Natural killer cell (primary cell): ENCODE results near the gene NDUFA5. TPM values are rescaled to one million over a fixed set of nuclear protein-coding genes. Genes with fewer than 3 reads are reported as not detected.

ENCODE experiments used
- ATAC-seq, 3 donors: fragments of 150-1000 bp in 2 of 3; fragments of 200-7000 bp in 1 of 3; cut with Tn5 transposase; 1 replicate in 1 of 3; 2 replicates in 2 of 3; pipeline ENCODE4 v1.10.0; 2021; ENCODE audit warnings: mild to moderate bottlenecking in 2 of 3, moderate library complexity in 2 of 3
- DNase-seq, 2 donors: peaks; one replicate each; pipeline versions ENCODE4 v3.0.0 to v3.0.0-alpha.2; 2013 to 2021; ENCODE audit warnings: mixed read lengths in 1 of 2
- H3K27ac ChIP-seq: one replicate; pipeline ENCODE4 v1.5.1; 2013; ENCODE audit warnings: mild to moderate bottlenecking, low read length
- H3K27me3 ChIP-seq: one replicate; pipeline ENCODE4 v1.6.1; 2013; ENCODE audit warnings: low read length; ENCODE audit not compliant: control insufficient read depth, insufficient read depth
- H3K36me3 ChIP-seq: one replicate; pipeline ENCODE4 v1.6.1; 2013; ENCODE audit warnings: low read length; ENCODE audit not compliant: control insufficient read depth, insufficient read depth
- H3K4me1 ChIP-seq: one replicate; pipeline ENCODE4 v1.6.1; 2013; ENCODE audit warnings: low read length; ENCODE audit not compliant: control insufficient read depth, insufficient read depth
- H3K4me3 ChIP-seq: one replicate; pipeline ENCODE4 v1.5.1; 2013; ENCODE audit warnings: low read length
- H3K9me3 ChIP-seq: one replicate; pipeline ENCODE4 v1.6.1; 2013; ENCODE audit warnings: low read length; ENCODE audit not compliant: control insufficient read depth, insufficient read depth
- H3K27ac Mint-ChIP-seq, 2 donors: one replicate each; pipeline ENCODE4 v1.8.0; 2022; ENCODE audit warnings: mild to moderate bottlenecking in 2 of 2, mixed read lengths in 2 of 2, moderate library complexity in 1 of 2
- H3K27me3 Mint-ChIP-seq, 2 donors: one replicate each; pipeline ENCODE4 v1.8.0; 2022; ENCODE audit warnings: low read depth in 2 of 2, mixed read lengths in 2 of 2
- H3K36me3 Mint-ChIP-seq: one replicate; pipeline ENCODE4 v1.8.0; 2022; ENCODE audit warnings: mixed read lengths
- H3K4me1 Mint-ChIP-seq, 2 donors: one replicate each; pipeline ENCODE4 v1.8.0; 2022; ENCODE audit warnings: mixed read lengths in 2 of 2
- H3K4me3 Mint-ChIP-seq: one replicate; pipeline ENCODE4 v1.8.0; 2022; ENCODE audit warnings: mild to moderate bottlenecking, moderate library complexity, mixed read lengths
- H3K9me3 Mint-ChIP-seq, 2 donors: one replicate each; pipeline ENCODE4 v1.8.0; 2022; ENCODE audit warnings: mixed read lengths in 2 of 2
- CTCF ChIP-seq: fragments of 200-600 bp; IDR thresholded peaks from one replicate; pipeline ENCODE4 v1.8.0; 2022; ENCODE audit warnings: antibody characterized with exemption
- WGBS: methylation state at CpG from one replicate; pipeline ENCODE4 v1.1.7; 2013; ENCODE audit warnings: missing lambda C conversion rate; ENCODE audit not compliant: insufficient coverage; 5-methylcytosine and 5-hydroxymethylcytosine counted together
- intact Hi-C: fragments of 100-400 bp; cut with micrococcal nuclease; formaldehyde crosslinking; loops from one replicate; pipeline ENCODE4 v1.14.2; 2022
- total RNA-seq, 4 donors: library from RNA; stranded (reverse); fragments of 120-200 nt in 1 of 4; gene quantifications; one replicate each; pipeline versions ENCODE4 v1.2.3 to v1.2.4, GENCODE V29; 2013 to 2022

Gene NDUFA5
- total RNA-seq, 3 donors from 2014 or later (not counting 1 experiment from before 2014, with no cell fraction given), result 46.0 to 51.2 (median 50.4) TPM

GRCh38 chr7:123557016-123557397 lies 611 bp downstream of the NDUFA5 start:
- Histone ChIP-seq H3K4me3 (peak overlapping the region; percentile 92), H3K4me1 (peaks cover 5% of the 10 kb centered on the region), H3K36me3 (peaks cover 6% of the 10 kb centered on the region), H3K27ac (peak overlapping the region; percentile 77), H3K27me3 (no peaks in the 10 kb centered on the region), H3K9me3 (no peaks in the 10 kb centered on the region)
- H3K4me1 Mint-ChIP-seq, result peaks cover 0 to 13% of the 10 kb centered on the region in 2 donors
- ATAC-seq, result no peak
- H3K36me3 Mint-ChIP-seq, result no peaks in the 10 kb centered on the region
- H3K27me3 Mint-ChIP-seq, result peaks cover 0 to 7% of the 10 kb centered on the region in 2 donors
- intact Hi-C loops, result loop anchor here (1.0 to 2.0 kb wide), 2 partner anchors 23 to 192 kb away; partner anchors contain the start of genes IQUB and WASL
- H3K27ac Mint-ChIP-seq, result no peak overlapping the region
- no peak for DNase-seq
- no peaks in the 10 kb centered on the region for H3K9me3 Mint-ChIP-seq
- WGBS, result 9% methylated on average over 12 of the region's 12 CpGs
- no peak overlapping the region for H3K4me3 Mint-ChIP-seq
- TF ChIP-seq CTCF, result no peak

DNA sequence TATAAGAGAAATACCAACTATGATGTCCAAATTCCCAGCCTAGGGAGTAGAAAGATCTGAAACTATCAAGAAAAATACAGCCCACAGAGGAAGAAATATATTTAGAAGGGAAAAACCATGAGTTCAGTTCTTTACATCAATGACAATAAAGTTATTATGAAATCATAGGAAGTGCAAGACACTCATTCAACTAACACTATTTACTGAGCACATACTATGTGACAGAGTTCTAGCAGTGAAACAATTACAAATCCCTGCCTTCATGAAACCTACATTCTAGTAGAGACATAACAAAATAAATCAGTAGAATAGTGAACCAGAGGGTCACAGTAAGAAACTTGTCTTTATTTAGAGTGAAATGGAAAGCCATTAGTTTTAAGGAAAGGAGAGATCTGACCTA lies 2.1 kb downstream of the NDUFA5 start:
- Mint-ChIP-seq H3K4me1 (peaks cover 0 to 13% of the 10 kb centered on the region in 2 donors), H3K4me3 (no peak overlapping the region), H3K36me3 (no peaks in the 10 kb centered on the region), H3K27ac (no peak overlapping the region), H3K27me3 (peaks cover 0 to 3% of the 10 kb centered on the region in 2 donors), H3K9me3 (no peaks in the 10 kb centered on the region)
- no peak for TF ChIP-seq CTCF
- DNase-seq, result no peak
- intact Hi-C loops, result no loop called here
- Histone ChIP-seq H3K27ac (no peak overlapping the region), H3K4me1 (peaks cover 5% of the 10 kb centered on the region), H3K27me3 (no peaks in the 10 kb centered on the region), H3K9me3 (no peaks in the 10 kb centered on the region), H3K36me3 (peaks cover 6% of the 10 kb centered on the region), H3K4me3 (no peak overlapping the region)
- ATAC-seq, result no peak

GRCh38 chr7:123553159-123553558 lies 4.5 kb downstream of the NDUFA5 start:
- Mint-ChIP-seq H3K4me3 (no peak overlapping the region), H3K27ac (peak overlapping the region in 1 of 2 donors; percentile 18)

More at GRCh38 chr7:123553159-123553558, 4.5 kb downstream of the NDUFA5 start:
- DNase-seq (no peak), ATAC-seq (no peak)
- Mint-ChIP-seq H3K4me1 (peaks cover 0 to 25% of the 10 kb centered on the region in 2 donors), H3K27me3 (no peaks in the 10 kb centered on the region), H3K9me3 (no peaks in the 10 kb centered on the region), H3K36me3 (no peaks in the 10 kb centered on the region)
- Histone ChIP-seq H3K9me3 (no peaks in the 10 kb centered on the region), H3K4me1 (peaks cover 5% of the 10 kb centered on the region), H3K36me3 (peaks cover 21% of the 10 kb centered on the region), H3K4me3 (no peak overlapping the region), H3K27ac (no peak overlapping the region), H3K27me3 (no peaks in the 10 kb centered on the region)
- intact Hi-C loops, result no loop called here
- TF ChIP-seq CTCF, result no peak
- WGBS, result 86% methylated on average over 2 of the region's 3 CpGs
